HUES48 (cell line): ENCODE measurements around the gene PPM1L.
"Not testable (repeated sequence)": the region's sequence is repeated elsewhere in the genome, so short reads cannot be mapped to it uniquely, and the experiment has no call there.

ENCODE experiments used
- H3K27ac ChIP-seq: one replicate; pipeline ENCODE4 v1.7.0; 2013; ENCODE audit warnings: low read depth, low read length, inconsistent platforms
- H3K27me3 ChIP-seq: 2 replicates; pipeline ENCODE4 v1.6.1; 2013; ENCODE audit warnings: mild to moderate bottlenecking, low read length; ENCODE audit not compliant: control insufficient read depth, insufficient read depth
- H3K36me3 ChIP-seq: 2 replicates; pipeline ENCODE4 v1.6.1; 2013; ENCODE audit warnings: low read length; ENCODE audit not compliant: control insufficient read depth, insufficient read depth
- H3K4me1 ChIP-seq: 2 replicates; pipeline ENCODE4 v1.6.1; 2013; ENCODE audit warnings: mild to moderate bottlenecking, low read length; ENCODE audit not compliant: control insufficient read depth, insufficient read depth
- H3K4me3 ChIP-seq: 2 replicates; pipeline ENCODE4 v1.5.1; 2013; ENCODE audit warnings: mild to moderate bottlenecking, low read depth, low read length
- H3K9ac ChIP-seq: 2 replicates; pipeline ENCODE4 v1.6.1; 2013; ENCODE audit warnings: mild to moderate bottlenecking, low read depth, low read length, moderate library complexity
- H3K9me3 ChIP-seq: 2 replicates; pipeline ENCODE4 v1.6.1; 2013; ENCODE audit warnings: low read length; ENCODE audit not compliant: control insufficient read depth, insufficient read depth

The PPM1L gene

GRCh38 chr3:161034913-161035550 lies 279.0 kb downstream of the PPM1L start:
- H3K4me1 ChIP-seq, H3K9me3 ChIP-seq, H3K27me3 ChIP-seq, H3K36me3 ChIP-seq, H3K9ac ChIP-seq, H3K4me3 ChIP-seq, H3K27ac ChIP-seq: not testable (repeated sequence)

- H3K27ac ChIP-seq: no peak overlapping the region
- no peak overlapping the region for H3K4me3 ChIP-seq
- no peaks in the 10 kb centered on the region for H3K27me3 ChIP-seq
- no peak overlapping the region for H3K9ac ChIP-seq
- no peaks in the 10 kb centered on the region for H3K36me3 ChIP-seq
- no peaks in the 10 kb centered on the region for H3K9me3 ChIP-seq
- no peaks in the 10 kb centered on the region for H3K4me1 ChIP-seq
Measured at GRCh38 chr3:161035711-161036110, 279.7 kb downstream of the PPM1L start.

- Histone ChIP-seq H3K9me3 (no peaks in the 10 kb centered on the region), H3K36me3 (no peaks in the 10 kb centered on the region), H3K9ac (no peak overlapping the region), H3K27ac (no peak overlapping the region), H3K27me3 (no peaks in the 10 kb centered on the region), H3K4me1 (no peaks in the 10 kb centered on the region), H3K4me3 (no peak overlapping the region)
Measured at GRCh38 chr3:161038725-161039124, 282.7 kb downstream of the PPM1L start.

- Histone ChIP-seq H3K4me3 (no peak overlapping the region), H3K9me3 (no peaks in the 10 kb centered on the region), H3K27ac (no peak overlapping the region), H3K9ac (no peak overlapping the region), H3K4me1 (no peaks in the 10 kb centered on the region), H3K36me3 (no peaks in the 10 kb centered on the region), H3K27me3 (no peaks in the 10 kb centered on the region)
Measured at GRCh38 chr3:161042023-161042501, 286.0 kb downstream of the PPM1L start.

- Histone ChIP-seq H3K9ac (no peak overlapping the region), H3K27me3 (no peaks in the 10 kb centered on the region), H3K36me3 (no peaks in the 10 kb centered on the region)
Measured at GRCh38 chr3:161043336-161044035, 287.5 kb downstream of the PPM1L start.

GRCh38 chr3:161049683-161050248 lies 293.7 kb downstream of the PPM1L start:
- H3K36me3 ChIP-seq: no peaks in the 10 kb centered on the region
- H3K27ac ChIP-seq: no peak overlapping the region
- no peaks in the 10 kb centered on the region for H3K9me3 ChIP-seq
- no peaks in the 10 kb centered on the region for H3K27me3 ChIP-seq
- H3K9ac ChIP-seq: no peak overlapping the region
- no peaks in the 10 kb centered on the region for H3K4me1 ChIP-seq
- no peak overlapping the region for H3K4me3 ChIP-seq

More at GRCh38 chr3:161043336-161044035, 287.5 kb downstream of the PPM1L start:
- Histone ChIP-seq H3K9me3 (no peaks in the 10 kb centered on the region), H3K4me3 (no peak overlapping the region), H3K4me1 (no peaks in the 10 kb centered on the region), H3K27ac (no peak overlapping the region)

- Histone ChIP-seq H3K4me3 (no peak overlapping the region), H3K4me1 (no peaks in the 10 kb centered on the region), H3K36me3 (no peaks in the 10 kb centered on the region), H3K27me3 (no peaks in the 10 kb centered on the region), H3K9ac (no peak overlapping the region), H3K27ac (no peak overlapping the region), H3K9me3 (no peaks in the 10 kb centered on the region)
Measured at GRCh38 chr3:161050935-161051334, 294.9 kb downstream of the PPM1L start.

GRCh38 chr3:161051856-161052255 lies 295.8 kb downstream of the PPM1L start:
- H3K27ac ChIP-seq: no peak overlapping the region
- no peaks in the 10 kb centered on the region for H3K27me3 ChIP-seq
- no peak overlapping the region for H3K4me3 ChIP-seq
- H3K9ac ChIP-seq: no peak overlapping the region
- no peaks in the 10 kb centered on the region for H3K9me3 ChIP-seq
- no peaks in the 10 kb centered on the region for H3K36me3 ChIP-seq
- no peaks in the 10 kb centered on the region for H3K4me1 ChIP-seq

GRCh38 chr3:161054860-161055604 lies 299.0 kb downstream of the PPM1L start:
- Histone ChIP-seq H3K9me3 (no peaks in the 10 kb centered on the region), H3K36me3 (no peaks in the 10 kb centered on the region), H3K4me1 (no peaks in the 10 kb centered on the region), H3K9ac (no peak overlapping the region), H3K4me3 (no peak overlapping the region), H3K27ac (no peak overlapping the region), H3K27me3 (no peaks in the 10 kb centered on the region)

GRCh38 chr3:161064413-161064812 lies 308.4 kb downstream of the PPM1L start:
- H3K9ac ChIP-seq: no peak overlapping the region
- no peaks in the 10 kb centered on the region for H3K9me3 ChIP-seq
- H3K27me3 ChIP-seq: no peaks in the 10 kb centered on the region
- H3K4me1 ChIP-seq: no peaks in the 10 kb centered on the region
- H3K4me3 ChIP-seq: no peak overlapping the region
- no peaks in the 10 kb centered on the region for H3K36me3 ChIP-seq
- no peak overlapping the region for H3K27ac ChIP-seq

GRCh38 chr3:161066930-161067329 lies 310.9 kb downstream of the PPM1L start:
- Histone ChIP-seq H3K36me3 (no peaks in the 10 kb centered on the region), H3K9ac (no peak overlapping the region), H3K9me3 (no peaks in the 10 kb centered on the region), H3K27ac (no peak overlapping the region), H3K4me3 (no peak overlapping the region), H3K27me3 (no peaks in the 10 kb centered on the region), H3K4me1 (peaks cover 8% of the 10 kb centered on the region; the same call in 1 of the 2 replicates)
